Measurements from ENCODE around the gene UBE2E2.
A peak's percentile ranks its signal among the peaks of the same experiment; 100 is the strongest.

The UBE2E2 gene

DNA sequence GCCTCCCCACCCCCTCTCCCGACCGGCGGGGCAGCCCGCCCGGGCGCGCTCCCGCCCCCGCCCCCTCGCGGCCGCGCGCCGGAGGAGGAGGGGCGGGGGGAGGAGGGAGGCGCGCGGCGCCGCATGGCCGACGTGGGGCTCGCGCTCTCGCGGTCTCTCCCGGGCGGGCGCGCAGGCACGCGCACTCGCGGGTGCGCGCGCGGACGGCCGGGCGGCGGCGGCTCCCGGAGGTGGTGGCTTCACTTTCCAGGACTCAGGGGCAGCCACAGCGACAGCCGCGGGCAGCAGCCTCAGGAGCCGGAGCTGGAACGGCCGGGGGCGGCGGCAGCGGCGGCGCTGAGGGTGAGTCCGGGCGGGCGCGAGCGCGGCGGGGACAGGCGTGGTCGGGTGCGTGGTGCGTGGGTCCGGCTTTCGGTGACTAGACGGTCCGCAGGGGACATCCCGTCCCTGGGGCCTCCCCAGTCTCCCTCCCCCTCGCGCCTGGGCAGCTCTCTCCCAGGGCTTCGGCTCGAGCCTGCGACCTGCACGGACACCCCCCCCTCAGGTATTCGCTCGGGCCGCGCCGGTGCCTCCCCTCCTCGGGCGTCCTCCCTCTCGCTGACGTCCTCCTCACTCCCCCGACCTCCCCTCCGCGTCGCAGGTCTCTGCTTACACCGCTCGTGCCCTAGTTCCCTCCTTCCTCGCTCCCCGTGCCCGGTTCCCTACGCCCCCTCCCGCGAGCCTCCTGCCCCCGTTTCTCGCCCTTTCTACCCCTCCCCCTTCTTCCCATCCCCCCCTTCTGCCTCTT, at the start of gene UBE2E2:
TSS of gene UBE2E2 (plus strand) at position 407 of the 787 bp plus-strand sequence.
- H3K4me3 ChIP-seq (ENCODE audit: low read depth in 1 of 2, low read length in 2 of 2), result peak within 1 kb of the TSS; percentile 88 to 90
- peaks cover 7 to 19% of the 10 kb centered on the region in 2 donors for H3K4me1 ChIP-seq (ENCODE audit: control insufficient read depth in 1 of 2, insufficient read depth in 2 of 2, low read length in 2 of 2)
- no peaks in the 10 kb centered on the region for H3K9me3 ChIP-seq (ENCODE audit: control insufficient read depth in 1 of 2, low read length in 2 of 2)
- H3K27me3 ChIP-seq (ENCODE audit: low read depth, low read length), result no peaks in the 10 kb centered on the region
- H3K27ac ChIP-seq (ENCODE audit: low read length), result peak within 1 kb of the TSS; percentile 45
- no peaks in the 10 kb centered on the region for H3K36me3 ChIP-seq (ENCODE audit: control insufficient read depth in 1 of 2, insufficient read depth in 2 of 2, low read length in 2 of 2)

DNA sequence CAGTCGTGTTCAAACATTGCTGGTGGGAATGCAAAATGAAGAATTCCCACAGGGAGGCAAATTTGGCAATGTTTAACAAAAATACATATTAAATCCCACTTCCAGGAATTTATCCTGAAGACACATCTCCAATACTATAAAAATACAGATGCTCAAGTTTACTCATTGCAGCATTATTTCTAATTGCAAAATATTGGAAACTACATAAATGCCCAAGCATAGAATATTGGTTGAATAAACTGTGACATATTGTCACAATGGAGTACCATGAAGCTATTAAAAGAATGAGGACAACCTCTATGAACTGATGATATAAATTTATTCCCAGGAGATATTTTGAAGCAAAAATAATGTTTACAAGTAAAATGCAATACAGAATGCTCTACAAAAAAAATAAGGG, 49.7 kb upstream of the UBE2E2 start:
- Histone ChIP-seq H3K4me1 (ENCODE audit: control insufficient read depth in 1 of 2, insufficient read depth in 2 of 2, low read length in 2 of 2) (peaks cover 0 to 6% of the 10 kb centered on the region in 2 donors), H3K36me3 (ENCODE audit: control insufficient read depth in 1 of 2, insufficient read depth in 2 of 2, low read length in 2 of 2) (no peaks in the 10 kb centered on the region), H3K27ac (ENCODE audit: low read length) (no peak overlapping the region), H3K4me3 (ENCODE audit: low read depth in 1 of 2, low read length in 2 of 2) (no peak overlapping the region), H3K27me3 (ENCODE audit: low read depth, low read length) (no peaks in the 10 kb centered on the region), H3K9me3 (ENCODE audit: control insufficient read depth in 1 of 2, low read length in 2 of 2) (no peaks in the 10 kb centered on the region)

DNA sequence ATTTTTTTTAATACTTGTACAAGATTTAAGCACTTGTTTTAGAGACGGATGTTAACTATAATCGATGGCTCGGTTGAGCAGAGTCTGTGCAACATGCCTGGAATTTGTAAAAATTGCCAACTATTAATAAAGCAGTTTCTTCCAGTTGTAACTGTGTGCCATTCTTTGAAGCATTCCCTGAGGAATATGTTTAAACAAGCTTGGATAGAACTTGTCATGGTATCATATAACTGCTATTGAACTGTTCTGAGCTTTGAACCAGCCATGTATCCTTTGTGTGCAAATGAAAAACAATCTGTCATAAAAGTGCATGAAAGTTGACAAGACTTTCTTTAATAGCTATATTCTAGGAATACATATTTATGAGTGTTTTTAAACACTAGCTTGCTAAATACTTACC, 45.8 kb upstream of the UBE2E2 start:
- no peaks in the 10 kb centered on the region for H3K9me3 ChIP-seq (ENCODE audit: control insufficient read depth in 1 of 2, low read length in 2 of 2)
- no peak overlapping the region for H3K27ac ChIP-seq (ENCODE audit: low read length)
- H3K27me3 ChIP-seq (ENCODE audit: low read depth, low read length), result no peaks in the 10 kb centered on the region
- H3K4me3 ChIP-seq (ENCODE audit: low read depth in 1 of 2, low read length in 2 of 2), result no peak overlapping the region
- H3K36me3 ChIP-seq (ENCODE audit: control insufficient read depth in 1 of 2, insufficient read depth in 2 of 2, low read length in 2 of 2), result no peaks in the 10 kb centered on the region
- peaks cover 0 to 6% of the 10 kb centered on the region in 2 donors for H3K4me1 ChIP-seq (ENCODE audit: control insufficient read depth in 1 of 2, insufficient read depth in 2 of 2, low read length in 2 of 2)

DNA sequence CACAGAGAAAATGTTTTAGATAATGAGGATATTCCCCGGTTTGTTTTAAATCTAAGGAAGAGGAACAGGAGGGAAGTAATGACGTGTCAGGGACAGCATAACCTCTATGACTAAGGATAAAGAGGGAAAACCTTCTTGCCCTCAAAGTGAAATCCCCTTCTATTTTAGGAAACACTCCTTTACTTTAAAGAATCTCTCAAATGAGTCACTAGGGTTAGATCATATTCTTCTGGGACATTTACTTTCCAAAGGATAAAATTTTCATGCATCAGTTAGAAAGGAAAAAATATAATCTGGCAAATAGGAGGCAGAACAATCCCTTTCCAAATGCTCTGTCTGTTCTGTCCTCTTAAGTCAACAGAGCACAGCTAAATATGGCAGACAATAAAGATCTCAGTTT, 43.2 kb upstream of the UBE2E2 start:
- Histone ChIP-seq H3K36me3 (ENCODE audit: control insufficient read depth in 1 of 2, insufficient read depth in 2 of 2, low read length in 2 of 2) (no peaks in the 10 kb centered on the region), H3K27me3 (ENCODE audit: low read depth, low read length) (no peaks in the 10 kb centered on the region)

DNA sequence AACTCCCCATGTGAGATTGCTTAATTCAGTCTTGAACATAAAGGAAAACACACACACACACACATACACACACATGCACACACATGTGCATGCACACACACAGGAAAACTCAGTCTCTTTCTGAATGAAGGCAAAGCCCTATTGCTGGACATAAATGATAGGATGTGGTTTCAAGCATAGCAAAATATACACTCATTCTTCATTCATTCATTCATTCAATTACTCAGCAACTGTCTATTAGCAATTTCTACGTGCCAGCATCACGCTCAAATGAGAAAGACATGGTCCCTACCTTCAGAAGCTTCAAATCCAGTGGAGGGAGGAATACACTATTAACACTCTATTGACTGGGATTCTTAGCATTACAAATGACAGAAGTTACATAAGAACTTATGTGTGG, 41.8 kb upstream of the UBE2E2 start:
- Histone ChIP-seq H3K4me3 (ENCODE audit: low read depth in 1 of 2, low read length in 2 of 2) (no peak overlapping the region), H3K27me3 (ENCODE audit: low read depth, low read length) (no peaks in the 10 kb centered on the region), H3K36me3 (ENCODE audit: control insufficient read depth in 1 of 2, insufficient read depth in 2 of 2, low read length in 2 of 2) (no peaks in the 10 kb centered on the region), H3K27ac (ENCODE audit: low read length) (no peak overlapping the region), H3K4me1 (ENCODE audit: control insufficient read depth in 1 of 2, insufficient read depth in 2 of 2, low read length in 2 of 2) (peaks cover 0 to 6% of the 10 kb centered on the region in 2 donors), H3K9me3 (ENCODE audit: control insufficient read depth in 1 of 2, low read length in 2 of 2) (no peaks in the 10 kb centered on the region)

More for the DNA sequence above, 43.2 kb upstream of the UBE2E2 start:
- Histone ChIP-seq H3K4me1 (ENCODE audit: control insufficient read depth in 1 of 2, insufficient read depth in 2 of 2, low read length in 2 of 2) (peaks cover 0 to 6% of the 10 kb centered on the region in 2 donors), H3K9me3 (ENCODE audit: control insufficient read depth in 1 of 2, low read length in 2 of 2) (no peaks in the 10 kb centered on the region), H3K27ac (ENCODE audit: low read length) (no peak overlapping the region), H3K4me3 (ENCODE audit: low read depth in 1 of 2, low read length in 2 of 2) (no peak overlapping the region)

- Histone ChIP-seq H3K4me1 (ENCODE audit: control insufficient read depth in 1 of 2, insufficient read depth in 2 of 2, low read length in 2 of 2) (peaks cover 0 to 3% of the 10 kb centered on the region in 2 donors), H3K27ac (ENCODE audit: low read length) (no peak overlapping the region), H3K9me3 (ENCODE audit: control insufficient read depth in 1 of 2, low read length in 2 of 2) (no peaks in the 10 kb centered on the region), H3K4me3 (ENCODE audit: low read depth in 1 of 2, low read length in 2 of 2) (no peak overlapping the region), H3K27me3 (ENCODE audit: low read depth, low read length) (no peaks in the 10 kb centered on the region), H3K36me3 (ENCODE audit: control insufficient read depth in 1 of 2, insufficient read depth in 2 of 2, low read length in 2 of 2) (no peaks in the 10 kb centered on the region)
Observed at GRCh38 chr3:23161896-23162570, 41.1 kb upstream of the UBE2E2 start.

DNA sequence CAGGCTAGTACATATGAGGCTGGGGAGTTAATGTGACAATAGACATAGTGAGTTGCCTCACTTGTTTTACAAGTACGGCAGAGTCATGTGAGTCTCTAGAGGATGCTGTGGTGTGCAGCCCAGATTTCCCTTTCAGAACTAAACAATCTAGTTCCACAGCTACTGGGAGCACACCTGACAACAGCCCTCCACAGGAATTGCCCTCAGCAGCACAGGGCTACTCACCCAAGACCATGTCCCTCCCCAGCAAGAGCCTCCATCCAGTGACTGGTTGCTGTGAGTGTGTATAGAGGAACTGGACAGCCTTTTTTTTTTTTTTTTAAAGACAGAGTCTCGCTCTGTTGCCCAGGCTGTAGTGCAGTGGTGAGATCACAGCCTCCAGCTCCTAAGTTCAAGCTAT, 40.2 kb upstream of the UBE2E2 start:
- no peaks in the 10 kb centered on the region for H3K27me3 ChIP-seq (ENCODE audit: low read depth, low read length)
- no peaks in the 10 kb centered on the region for H3K36me3 ChIP-seq (ENCODE audit: control insufficient read depth in 1 of 2, insufficient read depth in 2 of 2, low read length in 2 of 2)
- no peaks in the 10 kb centered on the region for H3K4me1 ChIP-seq (ENCODE audit: control insufficient read depth in 1 of 2, insufficient read depth in 2 of 2, low read length in 2 of 2)
- H3K9me3 ChIP-seq (ENCODE audit: control insufficient read depth in 1 of 2, low read length in 2 of 2), result no peaks in the 10 kb centered on the region
- H3K27ac ChIP-seq (ENCODE audit: low read length), result no peak overlapping the region
- H3K4me3 ChIP-seq (ENCODE audit: low read depth in 1 of 2, low read length in 2 of 2), result no peak overlapping the region

DNA sequence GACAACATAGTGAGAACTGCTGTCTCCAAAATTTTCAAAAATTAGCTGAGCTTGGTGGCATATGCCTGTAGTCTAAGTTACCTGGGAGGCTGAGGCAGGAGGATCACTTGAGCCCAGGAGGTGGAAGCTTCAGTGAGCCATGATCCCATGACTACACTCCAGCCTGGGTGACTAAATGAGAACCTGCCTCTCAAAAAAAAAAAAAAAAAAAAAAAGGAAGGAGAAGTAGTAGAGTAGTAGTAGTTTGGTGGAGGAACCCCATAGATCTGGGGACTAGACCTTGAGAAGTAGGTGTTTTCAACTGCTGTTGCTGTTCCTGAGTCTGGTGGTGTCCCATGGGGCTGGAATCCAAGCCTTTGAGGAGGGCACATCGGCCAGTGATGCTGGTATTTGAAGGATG, 38.4 kb upstream of the UBE2E2 start:
- Histone ChIP-seq H3K9me3 (ENCODE audit: control insufficient read depth in 1 of 2, low read length in 2 of 2) (no peaks in the 10 kb centered on the region), H3K27me3 (ENCODE audit: low read depth, low read length) (no peaks in the 10 kb centered on the region)

GRCh38 chr3:23165571-23165970, 37.6 kb upstream of the UBE2E2 start:
- Histone ChIP-seq H3K36me3 (ENCODE audit: control insufficient read depth in 1 of 2, insufficient read depth in 2 of 2, low read length in 2 of 2) (no peaks in the 10 kb centered on the region), H3K27ac (ENCODE audit: low read length) (no peak overlapping the region)

More for the DNA sequence above, 38.4 kb upstream of the UBE2E2 start:
- Histone ChIP-seq H3K4me3 (ENCODE audit: low read depth in 1 of 2, low read length in 2 of 2) (no peak overlapping the region), H3K4me1 (ENCODE audit: control insufficient read depth in 1 of 2, insufficient read depth in 2 of 2, low read length in 2 of 2) (no peaks in the 10 kb centered on the region), H3K36me3 (ENCODE audit: control insufficient read depth in 1 of 2, insufficient read depth in 2 of 2, low read length in 2 of 2) (no peaks in the 10 kb centered on the region), H3K27ac (ENCODE audit: low read length) (no peak overlapping the region)

DNA sequence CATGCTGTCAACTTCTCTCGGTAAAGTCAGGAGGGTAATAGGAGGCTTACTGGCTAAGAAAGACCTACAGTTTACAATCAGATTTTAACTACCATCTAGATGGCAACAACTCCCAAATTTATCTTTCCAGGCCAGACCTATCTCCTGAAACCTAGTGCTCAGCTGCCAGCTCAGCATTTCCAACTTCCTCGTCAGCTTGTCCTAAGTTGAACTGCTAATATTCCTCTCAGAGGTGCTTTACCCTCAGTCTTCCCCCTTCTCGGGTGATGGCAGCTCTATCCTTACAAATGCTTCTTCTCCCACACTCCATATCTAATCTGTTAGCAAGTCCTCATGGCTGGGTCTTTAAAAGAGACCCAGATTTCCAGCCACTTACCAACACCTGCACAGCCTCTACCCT, 36.9 kb upstream of the UBE2E2 start:
- no peak overlapping the region for H3K4me3 ChIP-seq (ENCODE audit: low read depth in 1 of 2, low read length in 2 of 2)
- H3K36me3 ChIP-seq (ENCODE audit: control insufficient read depth in 1 of 2, insufficient read depth in 2 of 2, low read length in 2 of 2), result no peaks in the 10 kb centered on the region
- no peak overlapping the region for H3K27ac ChIP-seq (ENCODE audit: low read length)
- no peaks in the 10 kb centered on the region for H3K27me3 ChIP-seq (ENCODE audit: low read depth, low read length)
- H3K9me3 ChIP-seq (ENCODE audit: control insufficient read depth in 1 of 2, low read length in 2 of 2), result no peaks in the 10 kb centered on the region
- no peaks in the 10 kb centered on the region for H3K4me1 ChIP-seq (ENCODE audit: control insufficient read depth in 1 of 2, insufficient read depth in 2 of 2, low read length in 2 of 2)

More at GRCh38 chr3:23165571-23165970, 37.6 kb upstream of the UBE2E2 start:
- Histone ChIP-seq H3K4me3 (ENCODE audit: low read depth in 1 of 2, low read length in 2 of 2) (no peak overlapping the region), H3K27me3 (ENCODE audit: low read depth, low read length) (no peaks in the 10 kb centered on the region), H3K4me1 (ENCODE audit: control insufficient read depth in 1 of 2, insufficient read depth in 2 of 2, low read length in 2 of 2) (no peaks in the 10 kb centered on the region), H3K9me3 (ENCODE audit: control insufficient read depth in 1 of 2, low read length in 2 of 2) (no peaks in the 10 kb centered on the region)

- Histone ChIP-seq H3K27ac (ENCODE audit: low read length) (no peak overlapping the region), H3K4me3 (ENCODE audit: low read depth in 1 of 2, low read length in 2 of 2) (no peak overlapping the region), H3K27me3 (ENCODE audit: low read depth, low read length) (no peaks in the 10 kb centered on the region), H3K4me1 (ENCODE audit: control insufficient read depth in 1 of 2, insufficient read depth in 2 of 2, low read length in 2 of 2) (no peaks in the 10 kb centered on the region), H3K9me3 (ENCODE audit: control insufficient read depth in 1 of 2, low read length in 2 of 2) (no peaks in the 10 kb centered on the region), H3K36me3 (ENCODE audit: control insufficient read depth in 1 of 2, insufficient read depth in 2 of 2, low read length in 2 of 2) (no peaks in the 10 kb centered on the region)
Observed at GRCh38 chr3:23166845-23167244, 36.3 kb upstream of the UBE2E2 start.
